Naive B cell (primary cell): ENCODE results near the gene IQCK. TPM values are rescaled to one million over a fixed set of nuclear protein-coding genes. Genes with fewer than 3 reads are reported as not detected.

Experiments used
- ATAC-seq, 2 donors: fragments of 150-1000 bp; cut with Tn5 transposase; 2 replicates each; pipeline ENCODE4 v1.10.0; 2021; ENCODE audit warnings: low read depth in 2 of 2, mild to moderate bottlenecking in 2 of 2, moderate library complexity in 2 of 2
- DNase-seq: peaks from one replicate; pipeline ENCODE4 v3.0.0; 2022
- H3K27ac Mint-ChIP-seq, 6 donors: one replicate each; pipeline ENCODE4 v1.8.0; 2020 to 2022; ENCODE audit warnings: mild to moderate bottlenecking in 6 of 6, mixed read lengths in 6 of 6, moderate library complexity in 5 of 6, inconsistent platforms in 2 of 6
- H3K27me3 Mint-ChIP-seq, 3 donors: one replicate each; pipeline ENCODE4 v1.8.0; 2021 to 2022; ENCODE audit warnings: mixed read lengths in 3 of 3, mild to moderate bottlenecking in 1 of 3
- H3K36me3 Mint-ChIP-seq, 2 donors: one replicate each; pipeline ENCODE4 v1.8.0; 2020 to 2022; ENCODE audit warnings: mixed read lengths in 2 of 2, inconsistent platforms in 1 of 2, mild to moderate bottlenecking in 1 of 2
- H3K4me1 Mint-ChIP-seq, 3 donors: one replicate each; pipeline ENCODE4 v1.8.0; 2020 to 2022; ENCODE audit warnings: mixed read lengths in 3 of 3, inconsistent platforms in 1 of 3, mild to moderate bottlenecking in 1 of 3, moderate library complexity in 1 of 3
- H3K4me3 Mint-ChIP-seq, 8 donors: one replicate each; pipeline ENCODE4 v1.8.0; 2020 to 2022; ENCODE audit warnings: mild to moderate bottlenecking in 8 of 8, mixed read lengths in 8 of 8, moderate library complexity in 8 of 8, inconsistent platforms in 2 of 8
- H3K9me3 Mint-ChIP-seq, 7 donors: one replicate each; pipeline ENCODE4 v1.8.0; 2020 to 2022; ENCODE audit warnings: mixed read lengths in 7 of 7, mild to moderate bottlenecking in 5 of 7, inconsistent platforms in 2 of 7, moderate library complexity in 1 of 7
- polyA plus RNA-seq, 6 donors: library from polyadenylated mRNA; unstranded; fragments of 300-500 nt; fragmentation: Illumina TruSeq; gene quantifications; one replicate each; pipeline ENCODE4 v1.2.3, GENCODE V29; 2021; ENCODE audit warnings: low read depth in 6 of 6

The IQCK gene
- polyA plus RNA-seq, 6 donors from 2014 or later: 1.1 to 3.7 (median 1.9) TPM; not detected in 1

DNA sequence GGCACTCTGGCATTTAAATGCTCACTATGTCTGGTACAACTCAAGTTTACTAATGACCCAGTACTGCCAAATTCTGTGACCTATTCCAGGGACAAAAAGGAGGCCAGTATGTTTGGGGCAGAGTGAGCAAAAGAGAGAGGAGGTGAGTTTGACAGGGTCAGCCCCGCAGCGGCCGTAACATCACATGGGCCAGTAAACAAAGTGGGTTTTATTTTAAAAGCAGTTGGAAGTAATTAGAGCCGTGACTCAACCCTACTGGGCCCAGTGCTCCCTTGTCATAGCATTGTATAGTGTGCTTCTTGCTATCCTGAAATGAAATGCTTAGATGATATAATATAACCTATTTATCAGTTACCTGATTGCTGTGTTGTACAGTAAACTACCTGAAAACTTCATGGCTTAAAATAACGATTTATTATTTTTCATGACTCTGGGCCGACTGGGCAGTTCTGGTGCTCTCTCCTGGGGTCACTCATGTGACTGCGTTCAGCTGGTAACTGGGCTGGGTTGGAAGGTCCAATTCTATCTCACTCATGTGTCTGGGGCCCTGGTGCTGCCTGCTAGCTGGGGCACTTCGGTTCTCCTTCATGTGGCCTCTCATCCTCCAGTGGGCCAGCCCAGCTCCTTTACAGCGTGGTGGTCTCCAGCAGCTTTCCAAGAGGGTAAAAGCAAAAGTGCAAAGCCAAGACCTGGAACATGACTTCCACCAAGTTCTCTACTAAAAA, 27.4 kb downstream of the IQCK start:
- Mint-ChIP-seq H3K27me3 (no peaks in the 10 kb centered on the region), H3K4me3 (no peak overlapping the region), H3K4me1 (no peaks in the 10 kb centered on the region), H3K36me3 (no peaks in the 10 kb centered on the region), H3K9me3 (no peaks in the 10 kb centered on the region), H3K27ac (no peak overlapping the region)
- ATAC-seq: no peak
- no peak for DNase-seq

GRCh38 chr16:19746561-19746960, 28.5 kb downstream of the IQCK start:
- Mint-ChIP-seq H3K27ac (no peak overlapping the region), H3K4me1 (no peaks in the 10 kb centered on the region), H3K27me3 (no peaks in the 10 kb centered on the region), H3K9me3 (no peaks in the 10 kb centered on the region), H3K36me3 (no peaks in the 10 kb centered on the region), H3K4me3 (no peak overlapping the region)
- ATAC-seq (no peak), DNase-seq (no peak)

- H3K36me3 Mint-ChIP-seq: no peaks in the 10 kb centered on the region
- no peaks in the 10 kb centered on the region for H3K9me3 Mint-ChIP-seq
- no peaks in the 10 kb centered on the region for H3K27me3 Mint-ChIP-seq
- DNase-seq: no peak
- H3K4me3 Mint-ChIP-seq: no peak overlapping the region
- H3K27ac Mint-ChIP-seq: no peak overlapping the region
- ATAC-seq: no peak
- H3K4me1 Mint-ChIP-seq: no peaks in the 10 kb centered on the region
These were observed 30.5 kb downstream of the IQCK start for GRCh38 chr16:19748389-19749168.

DNA sequence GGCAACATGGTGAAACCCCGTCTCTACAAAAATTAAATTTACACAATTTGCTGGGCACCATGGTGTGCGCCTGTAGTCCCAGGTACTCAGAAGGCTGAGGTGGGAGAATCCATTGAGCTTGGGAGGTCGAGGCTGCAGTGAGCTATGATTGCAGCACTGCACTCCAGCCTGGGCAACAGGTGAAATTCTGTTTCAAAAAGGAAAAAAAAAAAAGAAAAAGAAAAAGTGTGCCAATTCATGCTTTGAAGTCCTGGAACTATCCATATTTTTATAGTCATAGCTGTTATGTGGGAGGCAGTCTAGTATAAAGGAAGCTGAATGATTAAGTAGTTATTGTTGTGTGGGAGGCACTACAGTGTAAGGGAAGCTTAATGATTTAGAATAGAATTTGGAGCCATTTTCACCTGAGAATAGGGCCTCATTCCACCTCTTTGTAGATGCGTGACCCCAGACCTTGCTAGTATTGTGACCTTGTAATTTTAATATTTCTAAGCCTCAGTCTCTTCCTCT, 31.6 kb downstream of the IQCK start:
- DNase-seq: no peak
- H3K4me1 Mint-ChIP-seq: no peaks in the 10 kb centered on the region
- H3K9me3 Mint-ChIP-seq: no peaks in the 10 kb centered on the region
- H3K27ac Mint-ChIP-seq: peak overlapping the region in 1 of 6 donors; percentile 63
- no peak overlapping the region for H3K4me3 Mint-ChIP-seq
- H3K27me3 Mint-ChIP-seq: no peaks in the 10 kb centered on the region
- H3K36me3 Mint-ChIP-seq: no peaks in the 10 kb centered on the region
- ATAC-seq: no peak

- Mint-ChIP-seq H3K4me1 (no peaks in the 10 kb centered on the region), H3K36me3 (no peaks in the 10 kb centered on the region), H3K27ac (peak overlapping the region in 1 of 6 donors; percentile 47), H3K27me3 (no peaks in the 10 kb centered on the region), H3K9me3 (no peaks in the 10 kb centered on the region), H3K4me3 (no peak overlapping the region)
- DNase-seq: no peak
- ATAC-seq: no peak
These were observed 33.7 kb downstream of the IQCK start for GRCh38 chr16:19751478-19752385.

GRCh38 chr16:19753815-19754643, 36.0 kb downstream of the IQCK start:
- Mint-ChIP-seq H3K4me1 (no peaks in the 10 kb centered on the region), H3K4me3 (no peak overlapping the region), H3K9me3 (no peaks in the 10 kb centered on the region), H3K27me3 (no peaks in the 10 kb centered on the region), H3K27ac (no peak overlapping the region), H3K36me3 (no peaks in the 10 kb centered on the region)
- no peak for DNase-seq
- ATAC-seq: no peak

GRCh38 chr16:19754644-19755036, 36.6 kb downstream of the IQCK start:
- H3K9me3 Mint-ChIP-seq: no peaks in the 10 kb centered on the region
- H3K36me3 Mint-ChIP-seq: no peaks in the 10 kb centered on the region
- no peak overlapping the region for H3K27ac Mint-ChIP-seq
- DNase-seq (no peak), ATAC-seq (no peak)
- no peaks in the 10 kb centered on the region for H3K27me3 Mint-ChIP-seq
- H3K4me3 Mint-ChIP-seq: no peak overlapping the region
- no peaks in the 10 kb centered on the region for H3K4me1 Mint-ChIP-seq

- ATAC-seq (no peak), DNase-seq (no peak)
- H3K9me3 Mint-ChIP-seq: no peaks in the 10 kb centered on the region
- H3K27ac Mint-ChIP-seq: no peak overlapping the region
- no peaks in the 10 kb centered on the region for H3K36me3 Mint-ChIP-seq
- no peaks in the 10 kb centered on the region for H3K4me1 Mint-ChIP-seq
- no peaks in the 10 kb centered on the region for H3K27me3 Mint-ChIP-seq
- no peak overlapping the region for H3K4me3 Mint-ChIP-seq
These were observed 37.2 kb downstream of the IQCK start for GRCh38 chr16:19755268-19755667.

DNA sequence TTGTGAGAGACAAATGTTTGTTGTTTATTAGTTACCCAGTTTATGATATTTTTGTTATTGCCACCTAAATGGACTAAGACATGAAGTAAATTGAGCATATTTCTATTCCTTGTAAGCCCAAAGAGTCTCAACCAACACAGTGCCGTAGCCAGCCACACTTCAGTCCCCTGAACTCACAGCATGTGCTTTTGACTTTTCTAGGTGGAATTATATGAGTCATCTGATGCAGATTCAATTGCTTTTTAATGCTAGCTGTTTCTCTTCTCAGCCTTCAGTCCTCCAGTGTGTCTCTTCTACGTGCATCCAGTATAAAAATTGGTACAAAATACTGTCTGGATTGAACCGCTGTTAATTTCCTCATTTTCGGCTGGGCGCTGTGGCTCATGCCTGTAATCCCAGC, 39.0 kb downstream of the IQCK start:
- Mint-ChIP-seq H3K27me3 (no peaks in the 10 kb centered on the region), H3K9me3 (no peaks in the 10 kb centered on the region), H3K4me1 (no peaks in the 10 kb centered on the region), H3K27ac (no peak overlapping the region), H3K4me3 (no peak overlapping the region), H3K36me3 (no peaks in the 10 kb centered on the region)
- DNase-seq: no peak
- no peak for ATAC-seq

DNA sequence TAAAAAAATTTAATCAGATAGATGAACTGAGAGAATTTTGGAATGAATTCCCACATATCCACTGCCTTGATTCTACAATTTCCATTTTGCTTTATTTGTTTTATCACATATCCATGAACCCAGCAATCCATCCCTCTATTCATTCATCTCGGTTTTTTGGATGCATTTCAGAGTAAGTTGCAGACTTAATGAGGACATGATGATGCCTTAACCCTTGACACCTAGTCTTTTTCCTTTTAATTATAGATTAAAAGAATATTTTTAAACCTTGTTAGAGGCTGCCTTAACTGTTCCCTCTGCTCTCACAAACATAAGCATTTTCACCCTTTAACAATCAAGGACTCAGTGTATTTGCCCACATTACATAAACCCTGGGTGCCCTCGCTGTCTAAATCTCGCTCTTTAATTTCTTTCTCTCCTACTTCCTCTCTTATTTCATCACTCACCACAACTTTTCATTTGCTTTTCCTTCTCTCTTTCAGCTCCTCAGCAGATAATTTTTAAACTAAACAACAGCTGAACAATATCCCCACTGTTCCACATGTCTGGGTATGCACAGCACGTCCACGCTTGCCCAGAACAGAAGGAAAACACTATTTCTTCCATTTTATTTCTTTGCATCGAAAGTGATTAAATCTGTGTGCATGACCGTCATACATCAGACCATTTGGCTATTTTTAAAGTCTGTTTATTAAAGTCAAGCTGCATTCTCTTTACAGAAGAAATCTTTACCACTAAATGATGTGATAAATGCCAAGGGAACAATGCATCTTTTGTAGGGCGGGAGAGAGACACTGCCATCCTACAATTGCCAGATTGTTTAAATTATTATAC, 39.9 kb downstream of the IQCK start:
- DNase-seq (no peak), ATAC-seq (no peak)
- Mint-ChIP-seq H3K36me3 (no peaks in the 10 kb centered on the region), H3K9me3 (no peaks in the 10 kb centered on the region), H3K4me3 (no peak overlapping the region), H3K27ac (no peak overlapping the region), H3K27me3 (no peaks in the 10 kb centered on the region), H3K4me1 (no peaks in the 10 kb centered on the region)

GRCh38 chr16:19760356-19761060, 42.4 kb downstream of the IQCK start:
- Mint-ChIP-seq H3K36me3 (no peaks in the 10 kb centered on the region), H3K4me3 (no peak overlapping the region), H3K27ac (no peak overlapping the region), H3K9me3 (no peaks in the 10 kb centered on the region), H3K27me3 (no peaks in the 10 kb centered on the region), H3K4me1 (no peaks in the 10 kb centered on the region)
- no peak for DNase-seq
- ATAC-seq: no peak
